Caco-2 (cell line): ENCODE results near the gene CDAN1. TPM values are rescaled to one million over a fixed set of nuclear protein-coding genes. Genes with fewer than 3 reads are reported as not detected.

Experiments used
- BruUV-seq: library from RNA; stranded (reverse); fragments of 400-500 nt; replicated peaks from 2 replicates; lab custom pipeline; 2021; lab: Mats Ljungman, UMichigan
- CTCF ChIA-PET: fragments of 300-600 bp; sonication (Branson Sonifier 250); formaldehyde crosslinking; loops from one replicate; lab custom pipeline; 2022; ENCODE audit warnings: antibody characterized with exemption; lab: Charles Lee
- POLR2A ChIA-PET: fragments of 300-600 bp; sonication (Branson Sonifier 250); formaldehyde crosslinking; loops from one replicate; lab custom pipeline; 2022; ENCODE audit warnings: antibody characterized with exemption; lab: Charles Lee
- DNase-seq, 2 experiments: peaks; one replicate each; pipeline versions ENCODE4 v3.0.0 to v3.0.0-alpha.2; 2020 to 2022
- H3K27me3 ChIP-seq: replicated peaks from 2 replicates; pipeline ENCODE4 v1.6.0; 2011; ENCODE audit warnings: low read length; ENCODE audit not compliant: control insufficient read depth, insufficient read depth
- H3K36me3 ChIP-seq: 2 replicates; pipeline ENCODE4 v1.5.1; 2011; ENCODE audit warnings: low read length; ENCODE audit not compliant: control insufficient read depth, insufficient read depth
- H3K4me1 ChIP-seq: fragments of 250-450 bp; sonication (Bioruptor Pico); 2 replicates; pipeline ENCODE4 v1.5.1; 2020; ENCODE audit warnings: mild to moderate bottlenecking
- H3K4me3 ChIP-seq: 2 replicates; pipeline ENCODE4 v1.5.1; 2011; ENCODE audit warnings: low read depth, mild to moderate bottlenecking, control low read depth, low read length
- H3K9me3 ChIP-seq: fragments of 250-450 bp; sonication (Bioruptor Pico); 2 replicates; pipeline ENCODE4 v1.5.1; 2020; ENCODE audit warnings: mild to moderate bottlenecking, moderate library complexity
- H3K27ac Mint-ChIP-seq: one replicate; pipeline ENCODE4 v1.8.0; 2022; ENCODE audit warnings: mixed read lengths; ENCODE audit not compliant: unreplicated experiment
- H3K27me3 Mint-ChIP-seq: one replicate; pipeline ENCODE4 v1.8.0; 2022; ENCODE audit warnings: mixed read lengths; ENCODE audit not compliant: insufficient read depth, unreplicated experiment
- H3K36me3 Mint-ChIP-seq: one replicate; pipeline ENCODE4 v1.8.0; 2022; ENCODE audit warnings: mild to moderate bottlenecking, mixed read lengths; ENCODE audit not compliant: insufficient read depth, unreplicated experiment
- H3K4me1 Mint-ChIP-seq: one replicate; pipeline ENCODE4 v1.8.0; 2022; ENCODE audit warnings: low read depth, mixed read lengths; ENCODE audit not compliant: unreplicated experiment
- H3K4me3 Mint-ChIP-seq: one replicate; pipeline ENCODE4 v1.8.0; 2022; ENCODE audit warnings: mild to moderate bottlenecking, moderate library complexity, mixed read lengths; ENCODE audit not compliant: unreplicated experiment
- H3K9me3 Mint-ChIP-seq: one replicate; pipeline ENCODE4 v1.8.0; 2022; ENCODE audit warnings: mixed read lengths; ENCODE audit not compliant: unreplicated experiment
- intact Hi-C: fragments of 100-400 bp; cut with micrococcal nuclease; formaldehyde crosslinking; loops from one replicate; pipeline ENCODE4 v1.10.0; 2022; ENCODE audit not compliant: unreplicated experiment
- total RNA-seq: library from RNA; stranded (reverse); gene quantifications from 2 replicates; pipeline ENCODE4 v1.2.3, GENCODE V29; 2022
- TF ChIP-seq, protein P1 (sequence below), 2 experiments: fragments of 200-600 bp in 1 of 2; IDR thresholded peaks; 1 replicate in 1 of 2; 2 replicates in 1 of 2; pipeline versions ENCODE4 v1.5.1 to v1.8.0; 2011 to 2022; ENCODE audit warnings: antibody characterized with exemption in 1 of 2, control low read depth in 1 of 2, inconsistent platforms in 1 of 2, low read depth in 1 of 2, low read length in 1 of 2, mild to moderate bottlenecking in 1 of 2, moderate library complexity in 1 of 2; ENCODE audit not compliant: insufficient read depth in 1 of 2, severe bottlenecking in 1 of 2, unreplicated experiment in 1 of 2

Gene CDAN1
- total RNA-seq, 1 experiment from 2014 or later, result 29.4 TPM

GRCh38 chr15:42784705-42785104, 47.8 kb upstream of the CDAN1 start:
- CTCF ChIA-PET, result no interaction called here
- intact Hi-C loops, result no loop called here
- POLR2A ChIA-PET, result no interaction called here

GRCh38 chr15:42782716-42783115, 45.8 kb upstream of the CDAN1 start:
- H3K4me3 ChIP-seq, result no peak overlapping the region
- Mint-ChIP-seq H3K27ac (no peak overlapping the region), H3K4me3 (no peak overlapping the region), H3K36me3 (no peaks in the 10 kb centered on the region), H3K27me3 (no peaks in the 10 kb centered on the region), H3K9me3 (no peaks in the 10 kb centered on the region), H3K4me1 (no peaks in the 10 kb centered on the region)
- H3K36me3 ChIP-seq, result no peaks in the 10 kb centered on the region
- intact Hi-C loops, result no loop called here
- no peaks in the 10 kb centered on the region for H3K9me3 ChIP-seq
- no peaks in the 10 kb centered on the region for H3K4me1 ChIP-seq
- no peaks in the 10 kb centered on the region for H3K27me3 ChIP-seq
- POLR2A ChIA-PET, result no interaction called here
- CTCF ChIA-PET, result no interaction called here
- BruUV-seq, result no TSS peak
- TF ChIP-seq, protein P1, sequence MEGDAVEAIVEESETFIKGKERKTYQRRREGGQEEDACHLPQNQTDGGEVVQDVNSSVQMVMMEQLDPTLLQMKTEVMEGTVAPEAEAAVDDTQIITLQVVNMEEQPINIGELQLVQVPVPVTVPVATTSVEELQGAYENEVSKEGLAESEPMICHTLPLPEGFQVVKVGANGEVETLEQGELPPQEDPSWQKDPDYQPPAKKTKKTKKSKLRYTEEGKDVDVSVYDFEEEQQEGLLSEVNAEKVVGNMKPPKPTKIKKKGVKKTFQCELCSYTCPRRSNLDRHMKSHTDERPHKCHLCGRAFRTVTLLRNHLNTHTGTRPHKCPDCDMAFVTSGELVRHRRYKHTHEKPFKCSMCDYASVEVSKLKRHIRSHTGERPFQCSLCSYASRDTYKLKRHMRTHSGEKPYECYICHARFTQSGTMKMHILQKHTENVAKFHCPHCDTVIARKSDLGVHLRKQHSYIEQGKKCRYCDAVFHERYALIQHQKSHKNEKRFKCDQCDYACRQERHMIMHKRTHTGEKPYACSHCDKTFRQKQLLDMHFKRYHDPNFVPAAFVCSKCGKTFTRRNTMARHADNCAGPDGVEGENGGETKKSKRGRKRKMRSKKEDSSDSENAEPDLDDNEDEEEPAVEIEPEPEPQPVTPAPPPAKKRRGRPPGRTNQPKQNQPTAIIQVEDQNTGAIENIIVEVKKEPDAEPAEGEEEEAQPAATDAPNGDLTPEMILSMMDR (IDR thresholded peaks at IDR 0.05; ENCODE audit: insufficient read depth in 1 of 2, low read depth in 1 of 2, low read length in 1 of 2, severe bottlenecking in 1 of 2, unreplicated experiment in 1 of 2), result no peak
- no peak for DNase-seq

More at GRCh38 chr15:42784705-42785104, 47.8 kb upstream of the CDAN1 start:
- H3K4me3 Mint-ChIP-seq, result no peak overlapping the region
- no peaks in the 10 kb centered on the region for H3K4me1 Mint-ChIP-seq
- Histone ChIP-seq H3K36me3 (no peaks in the 10 kb centered on the region), H3K4me3 (no peak overlapping the region), H3K27me3 (no peaks in the 10 kb centered on the region), H3K9me3 (no peaks in the 10 kb centered on the region), H3K4me1 (no peaks in the 10 kb centered on the region)
- DNase-seq, result no peak
- no peaks in the 10 kb centered on the region for H3K27me3 Mint-ChIP-seq
- H3K27ac Mint-ChIP-seq, result no peak overlapping the region
- H3K9me3 Mint-ChIP-seq, result no peaks in the 10 kb centered on the region
- BruUV-seq, result no TSS peak
- H3K36me3 Mint-ChIP-seq, result no peaks in the 10 kb centered on the region
- TF ChIP-seq, protein P1 (IDR thresholded peaks at IDR 0.05; ENCODE audit: insufficient read depth in 1 of 2, low read depth in 1 of 2, low read length in 1 of 2, severe bottlenecking in 1 of 2, unreplicated experiment in 1 of 2), result no peak

- BruUV-seq, result no TSS peak
- intact Hi-C loops, result no loop called here
- H3K27ac Mint-ChIP-seq, result no peak overlapping the region
- H3K4me3 ChIP-seq, result no peak overlapping the region
- no peaks in the 10 kb centered on the region for H3K4me1 ChIP-seq
- TF ChIP-seq, protein P1 (IDR thresholded peaks at IDR 0.05; ENCODE audit: insufficient read depth in 1 of 2, low read depth in 1 of 2, low read length in 1 of 2, severe bottlenecking in 1 of 2, unreplicated experiment in 1 of 2), result no peak
- no peaks in the 10 kb centered on the region for H3K9me3 Mint-ChIP-seq
- DNase-seq, result no peak
- no peak overlapping the region for H3K4me3 Mint-ChIP-seq
- no peaks in the 10 kb centered on the region for H3K9me3 ChIP-seq
- POLR2A ChIA-PET, result interaction anchor here (0.6 kb wide), 1 partner anchor 52 kb away, joined by 3 read pairs; no protein-coding TSS in a partner anchor
- H3K27me3 ChIP-seq, result no peaks in the 10 kb centered on the region
- H3K4me1 Mint-ChIP-seq, result no peaks in the 10 kb centered on the region
- H3K36me3 Mint-ChIP-seq, result no peaks in the 10 kb centered on the region
- H3K36me3 ChIP-seq, result no peaks in the 10 kb centered on the region
- H3K27me3 Mint-ChIP-seq, result no peaks in the 10 kb centered on the region
- CTCF ChIA-PET, result no interaction called here
Measured at GRCh38 chr15:42775416-42775815, 38.5 kb upstream of the CDAN1 start.
